ENCODE measurements around the gene SUFU. TPM values are rescaled to one million over a fixed set of nuclear protein-coding genes. Genes with fewer than 3 reads are reported as not detected.
"Not testable (repeated sequence)": the region's sequence is repeated elsewhere in the genome, so short reads cannot be mapped to it uniquely, and the experiment has no call there.

SUFU gene
- total and polyA plus RNA-seq, 2 of the 8 experiments (the other 6 are each of a cell fraction or from before 2014, with no cell fraction given): 7.0 to 10.8 TPM

GRCh38 chr10:102534333-102534732 lies 30.6 kb downstream of the SUFU start (continued):
- TF ChIP-seq BACH1 (IDR thresholded peaks at IDR 0.05; ENCODE audit: low read length) (no peak), ATF2 (IDR thresholded peaks at IDR 0.05; ENCODE audit: low read length) (no peak)
- TF ChIP-seq, protein P1, sequence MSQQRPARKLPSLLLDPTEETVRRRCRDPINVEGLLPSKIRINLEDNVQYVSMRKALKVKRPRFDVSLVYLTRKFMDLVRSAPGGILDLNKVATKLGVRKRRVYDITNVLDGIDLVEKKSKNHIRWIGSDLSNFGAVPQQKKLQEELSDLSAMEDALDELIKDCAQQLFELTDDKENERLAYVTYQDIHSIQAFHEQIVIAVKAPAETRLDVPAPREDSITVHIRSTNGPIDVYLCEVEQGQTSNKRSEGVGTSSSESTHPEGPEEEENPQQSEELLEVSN (IDR thresholded peaks at IDR 0.05): no peak

- H3K14ac ChIP-seq (ENCODE audit: insufficient read length); H2BK5ac ChIP-seq (ENCODE audit: low read depth, low read length); H3K27me3 ChIP-seq (replicated peaks in 1 of 4; ENCODE audit: control insufficient read depth in 3 of 4, extremely low read depth in 1 of 4, insufficient read depth in 3 of 4, low read length in 3 of 4); H3K79me2 ChIP-seq (ENCODE audit: control insufficient read depth in 1 of 2, insufficient read depth in 2 of 2, low read length in 2 of 2); H3K9me3 ChIP-seq (ENCODE audit: insufficient read depth in 2 of 2, low read depth in 1 of 2, low read length in 1 of 2); H4K5ac ChIP-seq (ENCODE audit: insufficient read length, low read depth, low read length); H3K4me3 ChIP-seq (ENCODE audit: extremely low read depth in 1 of 4, insufficient read depth in 2 of 4, low read depth in 3 of 4, low read length in 4 of 4); H2AK5ac ChIP-seq (ENCODE audit: low read depth, low read length); H2BK120ac ChIP-seq (replicated peaks; ENCODE audit: low read depth, low read length); H2BK12ac ChIP-seq (ENCODE audit: low read depth, low read length); H4K20me1 ChIP-seq (replicated peaks in 1 of 2; ENCODE audit: control insufficient read depth in 1 of 2, insufficient read depth in 2 of 2, low read length in 2 of 2); H3K4ac ChIP-seq (replicated peaks; ENCODE audit: insufficient read length, low read depth, low read length); H3K18ac ChIP-seq (ENCODE audit: extremely low read depth, low read length); H4K91ac ChIP-seq (replicated peaks; ENCODE audit: insufficient read length, low read length); H2AFZ ChIP-seq (ENCODE audit: low read length); H3K4me1 ChIP-seq (replicated peaks in 1 of 4; ENCODE audit: control insufficient read depth in 3 of 4, insufficient read depth in 4 of 4, low read length in 3 of 4); H3K27ac ChIP-seq (ENCODE audit: low read depth, low read length); DNase-seq (ENCODE audit: low read depth in 1 of 2, low spot score in 2 of 2); H3K4me2 ChIP-seq (ENCODE audit: insufficient read depth in 1 of 2, low read depth in 2 of 2, low read length in 2 of 2); H2BK15ac ChIP-seq (ENCODE audit: low read length); FAIRE-seq; H3K36me3 ChIP-seq (ENCODE audit: control insufficient read depth in 2 of 4, insufficient read depth in 4 of 4, low read length in 3 of 4); POLR2A ChIA-PET (ENCODE audit: partially characterized antibody); H4K8ac ChIP-seq (ENCODE audit: extremely low read depth, insufficient read depth, low read length); H2BK20ac ChIP-seq (ENCODE audit: low read length); H3K56ac ChIP-seq (replicated peaks; ENCODE audit: insufficient read length, low read depth, low read length); H3K9ac ChIP-seq (replicated peaks in 1 of 4; ENCODE audit: extremely low read depth in 1 of 4, low read depth in 3 of 4, low read length in 3 of 4); H3K23me2 ChIP-seq (ENCODE audit: low read depth, low read length); H3K79me1 ChIP-seq (ENCODE audit: low read depth, low read length); H3K23ac ChIP-seq (ENCODE audit: insufficient read length): not testable (repeated sequence)
- CTCF ChIA-PET (ENCODE audit: partially characterized antibody): interaction anchor here (1.0 to 1.8 kb wide), 2 partner anchors 10 to 12 kb away, joined by 3 to 6 read pairs; no protein-coding TSS in a partner anchor
- WGBS, 2 experiments (ENCODE audit: extremely low coverage in 1 of 2, insufficient coverage in 1 of 2, insufficient read length in 1 of 2, insufficient replicate concordance in 2 of 2, low coverage in 1 of 2, low lambda C conversion rate in 2 of 2, missing lambda C conversion rate in 1 of 2): 94% methylated on average over 5 of the region's 9 CpGs; no CpG with 5 or more reads in 1 of the 2 experiments
These were observed 31.2 kb downstream of the SUFU start for GRCh38 chr10:102534966-102535365.

All from H1 (cell line).